Mesendoderm (in vitro differentiated cells): ENCODE measurements around the gene C9orf57. TPM values are rescaled to one million over a fixed set of nuclear protein-coding genes. Genes with fewer than 3 reads are reported as not detected.

Experiments
- small RNA-seq: library from polyadenylated mRNA; stranded (forward); fragments of <200 nt; extraction: miRNeasy Mini kit (QIAGEN cat#:217004); gene quantifications from one replicate; pipeline ENCODE3, GENCODE V24; 2013; ENCODE audit not compliant: insufficient read depth

The C9orf57 gene

Small RNA genes lying within 50 kb of the gene (small RNA-seq; reads per million reads assigned to genes)
- gene HSPB1P1: not detected
